T-helper 22 cell (primary cell): ENCODE data around the gene RAET1E.
"Not testable (repeated sequence)": the region's sequence is repeated elsewhere in the genome, so short reads cannot be mapped to it uniquely, and the experiment has no call there.

ENCODE experiments used
- DNase-seq: peaks from one replicate; pipeline ENCODE4 v3.0.0-alpha.2; 2020; ENCODE audit warnings: low read depth

RAET1E gene

DNA sequence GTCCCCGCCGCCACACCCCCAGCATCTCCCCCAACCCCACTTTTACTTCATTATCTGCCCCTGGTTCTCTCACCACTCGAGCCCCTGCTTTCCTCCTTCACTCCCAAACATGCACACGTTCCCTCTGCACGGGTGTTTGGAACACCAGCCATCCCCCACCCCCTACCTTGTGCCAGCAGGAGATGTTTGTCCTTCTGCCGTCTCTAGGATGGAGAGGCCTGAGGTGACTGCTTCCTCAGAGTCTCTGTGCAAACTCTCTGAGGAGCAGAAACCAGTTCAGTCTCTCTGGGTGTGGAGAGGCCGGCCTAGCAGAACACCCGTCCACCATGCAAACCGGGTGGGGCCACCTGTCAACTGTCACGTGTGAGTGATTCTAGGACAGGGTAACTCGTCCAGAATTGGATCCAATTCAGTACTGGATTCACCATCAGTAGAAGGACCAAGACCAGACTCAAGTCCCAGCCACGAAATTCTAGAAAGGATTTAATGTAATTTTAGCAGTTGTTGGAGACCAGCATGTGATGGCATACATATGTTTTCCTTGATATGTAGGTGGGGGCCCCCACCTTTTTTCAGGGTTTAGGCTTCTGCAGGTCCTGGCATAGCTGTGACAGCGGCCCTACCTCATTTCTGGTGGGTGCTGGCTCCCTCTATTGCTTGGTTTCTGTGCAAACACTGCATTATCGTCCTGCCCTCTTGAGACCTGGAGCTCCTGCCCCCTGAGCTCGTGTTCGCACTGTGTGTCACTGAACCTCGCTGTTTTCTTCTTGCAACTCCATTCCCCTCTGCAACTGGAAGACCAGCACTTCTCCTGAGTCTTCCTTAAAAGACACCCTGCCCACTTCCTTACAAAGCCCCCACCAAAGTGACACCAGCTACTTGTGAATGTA, at the start of gene RAET1E:
Gene RAET1E (minus strand): TSS at position 259 of the 890 bp plus-strand sequence. CDS start 7,212 bp downstream, outside the sequence.
- no peak for DNase-seq

DNA sequence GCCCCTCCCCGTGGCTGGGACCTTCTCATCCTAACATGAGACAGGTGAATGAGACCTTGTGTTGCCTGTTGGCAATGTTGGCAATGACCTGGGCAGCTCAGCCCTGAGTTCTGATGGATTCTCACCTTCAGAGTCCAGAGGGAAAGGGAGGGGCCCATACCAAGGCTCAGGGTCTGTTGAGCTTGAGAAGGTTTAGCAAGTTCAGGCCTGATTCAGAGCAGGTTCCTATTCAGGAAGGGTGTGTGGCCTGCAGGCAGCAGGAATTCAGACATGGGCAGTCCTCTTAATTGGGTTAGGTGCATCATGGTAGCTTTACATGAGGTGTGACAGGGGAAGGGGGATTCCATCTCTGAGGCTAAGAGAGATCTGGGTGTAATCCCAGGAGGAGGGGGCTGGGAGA, 49.6 kb upstream of the RAET1E start:
- not testable (repeated sequence) for DNase-seq

- DNase-seq: not testable (repeated sequence)
Observed at GRCh38 chr6:149946631-149947030, 48.7 kb upstream of the RAET1E start.

- DNase-seq: not testable (repeated sequence)
Observed at GRCh38 chr6:149945276-149945675, 47.4 kb upstream of the RAET1E start.

DNA sequence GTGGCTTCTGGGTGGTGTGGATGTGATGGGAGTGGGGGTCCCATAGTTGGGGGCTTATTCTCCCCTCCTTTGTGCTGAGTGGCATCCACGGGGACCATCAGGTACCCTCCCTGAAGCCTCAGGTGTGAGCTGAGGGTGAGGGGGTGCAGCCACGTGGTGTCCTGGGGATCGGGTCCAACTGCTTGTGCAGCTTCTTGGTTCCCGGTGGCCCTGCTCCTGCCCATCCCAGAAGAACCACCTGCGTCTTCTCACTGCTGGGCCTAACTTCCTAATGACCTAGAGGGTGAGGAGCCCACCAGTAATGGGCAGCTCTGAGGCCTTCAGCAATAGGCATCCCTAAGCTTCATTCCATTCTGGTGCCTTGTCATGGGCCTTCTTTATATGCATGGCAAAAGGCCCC, 45.4 kb upstream of the RAET1E start:
- not testable (repeated sequence) for DNase-seq

DNA sequence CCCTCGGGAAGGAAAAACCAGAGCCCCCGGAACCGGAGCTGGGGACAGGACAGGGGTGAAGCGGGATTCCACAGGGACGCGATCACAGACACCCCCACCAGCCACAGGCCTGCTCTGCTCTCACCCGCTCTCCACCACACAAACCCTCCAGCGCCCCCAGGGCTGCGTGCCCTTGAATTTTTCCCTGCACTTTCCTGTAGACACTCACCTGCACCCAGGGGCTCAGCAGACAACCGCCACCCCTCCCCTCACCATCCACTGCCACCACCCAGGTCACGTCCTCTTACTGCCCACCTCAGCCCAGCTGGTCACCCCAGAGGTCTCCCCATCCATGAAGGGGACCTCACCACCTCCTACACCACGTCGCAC, 44.5 kb upstream of the RAET1E start:
- no peak for DNase-seq

DNA sequence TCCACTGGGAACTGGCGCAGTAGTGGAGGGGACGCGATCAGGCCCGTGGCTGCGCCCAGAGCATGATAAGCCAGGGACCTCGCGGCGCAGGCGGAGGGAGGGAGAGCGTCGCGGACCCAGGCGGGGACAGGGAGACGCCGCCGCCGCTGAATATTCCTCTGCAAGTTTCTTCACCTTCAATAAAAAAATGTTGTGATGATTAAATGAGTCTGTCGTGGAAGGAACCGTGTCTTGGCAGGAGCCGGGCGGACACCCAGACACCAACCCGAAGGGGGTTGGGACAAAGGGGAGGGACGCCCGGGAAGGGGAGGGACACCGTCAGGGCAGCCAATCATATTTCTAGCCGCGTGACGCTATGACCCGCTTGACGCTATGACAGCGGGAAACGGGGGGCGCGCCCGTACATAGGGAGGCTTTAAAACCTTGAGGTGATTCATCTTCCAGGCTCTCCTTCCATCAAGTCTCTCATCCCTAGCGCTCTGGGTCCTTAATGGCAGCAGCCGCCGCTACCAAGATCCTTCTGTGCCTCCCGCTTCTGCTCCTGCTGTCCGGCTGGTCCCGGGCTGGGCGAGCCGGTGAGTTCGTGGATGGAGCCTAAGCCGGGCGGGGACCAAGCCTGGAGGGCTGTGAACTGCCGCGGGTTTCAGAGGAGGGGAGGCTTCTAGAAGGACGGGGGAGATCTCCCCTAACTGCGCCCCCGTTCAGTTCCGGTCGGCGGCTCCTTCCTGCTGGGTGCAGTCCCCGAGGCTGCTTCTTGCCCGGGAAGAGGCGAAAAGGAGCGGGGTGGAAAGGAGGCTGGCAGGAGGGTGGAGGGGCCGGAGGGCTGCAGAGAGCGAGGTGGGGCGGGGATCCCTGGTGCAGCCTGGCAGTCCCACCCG, 43.9 kb upstream of the RAET1E start, which contains the start of gene ULBP2:
Gene ULBP2 (plus strand): TSS at position 432 of the 878 bp plus-strand sequence. CDS start 59 bp downstream, at position 491.
- peak; percentile 89 for DNase-seq

DNA sequence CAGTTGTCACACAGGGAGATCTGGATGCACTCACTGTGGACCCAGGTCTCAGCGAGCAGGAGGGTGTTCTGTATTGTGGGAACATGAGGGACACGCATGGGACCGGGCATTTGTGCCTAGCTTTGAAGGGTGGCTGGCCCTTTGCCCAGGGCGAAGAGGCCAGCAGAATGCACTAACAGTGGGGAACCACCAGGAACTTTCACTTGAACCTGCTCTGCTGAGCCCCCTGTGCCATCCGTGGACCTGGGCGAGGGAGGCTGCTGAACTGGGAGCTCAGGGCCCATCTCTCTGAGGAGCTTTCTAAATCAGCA, 42.7 kb upstream of the RAET1E start:
- no peak for DNase-seq

DNA sequence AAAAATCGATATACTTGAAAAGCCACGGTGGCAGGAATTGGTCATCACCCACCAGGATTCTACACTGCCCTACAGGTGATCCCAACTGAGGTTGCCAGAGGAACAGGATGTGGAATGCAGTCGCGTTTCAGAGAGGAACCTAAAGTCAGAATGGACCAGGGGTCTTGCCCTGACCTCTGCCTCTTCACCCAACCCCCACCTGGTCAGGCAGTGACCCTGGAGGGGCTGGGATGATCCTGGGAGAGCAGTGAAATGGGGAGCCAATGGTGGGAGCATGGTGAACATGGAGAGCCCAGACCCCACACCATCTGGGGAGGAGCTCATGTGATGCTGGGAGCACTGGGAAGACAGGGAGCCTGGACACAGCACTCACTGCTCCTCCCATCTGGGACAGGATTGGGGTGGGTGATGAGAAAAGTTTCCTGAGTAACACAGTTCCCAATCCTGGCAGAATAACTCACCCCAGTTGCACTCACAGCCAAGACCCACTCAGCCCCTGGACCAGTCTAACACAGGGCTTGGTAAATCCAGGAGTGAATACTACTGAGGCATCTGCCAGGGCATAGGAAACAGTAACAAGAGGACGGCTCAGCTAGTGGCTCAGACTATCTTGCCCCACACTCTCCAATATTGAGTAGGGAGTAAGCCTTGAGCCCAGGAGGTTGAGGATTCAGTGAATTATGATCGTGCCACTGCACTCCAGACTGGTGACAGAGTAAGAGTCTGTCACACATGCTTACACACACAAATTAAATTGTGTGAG, 42.2 kb upstream of the RAET1E start:
- DNase-seq: no peak

DNA sequence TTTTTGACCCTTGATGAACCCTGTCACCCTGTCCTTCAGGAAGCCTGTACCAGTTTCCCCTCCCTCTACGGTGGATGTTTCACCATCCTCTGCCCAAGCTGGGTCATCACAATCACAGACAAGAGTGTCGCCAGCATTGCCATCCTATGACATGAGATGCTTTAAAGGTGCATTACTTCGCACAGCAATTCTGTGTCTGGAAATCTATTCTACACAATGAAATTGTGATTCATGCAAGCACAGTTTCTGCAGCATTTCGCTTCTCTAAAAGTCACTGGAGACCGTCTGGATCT, 41.4 kb upstream of the RAET1E start:
- no peak for DNase-seq

DNA sequence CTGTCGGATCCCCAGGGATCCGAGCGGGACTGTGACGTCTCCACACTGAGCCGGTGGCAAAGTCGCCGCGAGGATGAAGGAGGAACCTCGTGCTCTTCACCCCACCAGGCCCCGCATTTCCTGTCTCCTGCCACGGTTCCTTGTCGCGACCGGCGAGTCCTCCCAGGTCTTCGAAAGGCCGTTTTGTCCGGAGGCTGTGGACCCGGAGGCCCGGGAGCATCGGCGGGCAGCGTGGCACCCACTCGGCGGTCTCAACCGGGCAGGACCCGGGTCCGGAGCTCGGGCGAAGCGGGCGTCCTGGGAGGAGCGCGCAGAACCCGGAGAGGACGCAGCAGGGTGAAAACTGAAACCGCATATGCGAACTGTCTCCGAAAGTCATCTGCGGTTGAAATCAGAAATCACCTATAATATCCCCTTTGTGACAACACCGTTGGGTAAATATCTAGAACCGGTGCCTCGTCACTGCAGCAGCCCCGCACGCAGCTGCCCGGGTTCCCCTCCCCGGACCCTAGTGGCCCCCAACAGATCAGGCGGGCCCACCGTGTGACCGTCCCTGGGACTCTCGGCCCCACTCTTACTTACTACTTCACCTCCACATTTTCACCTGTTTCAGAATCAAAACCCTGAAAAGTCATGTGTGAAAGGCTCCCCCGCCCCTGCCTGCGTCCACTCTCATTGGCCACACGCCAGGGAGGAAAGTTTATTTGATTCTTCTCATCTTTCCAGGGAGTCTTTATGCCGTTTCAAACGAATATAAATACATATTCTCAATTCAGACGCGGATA, 40.9 kb upstream of the RAET1E start:
- peak; percentile 45 for DNase-seq

- DNase-seq: not testable (repeated sequence)
Observed at GRCh38 chr6:149938013-149938570, 40.2 kb upstream of the RAET1E start.

DNA sequence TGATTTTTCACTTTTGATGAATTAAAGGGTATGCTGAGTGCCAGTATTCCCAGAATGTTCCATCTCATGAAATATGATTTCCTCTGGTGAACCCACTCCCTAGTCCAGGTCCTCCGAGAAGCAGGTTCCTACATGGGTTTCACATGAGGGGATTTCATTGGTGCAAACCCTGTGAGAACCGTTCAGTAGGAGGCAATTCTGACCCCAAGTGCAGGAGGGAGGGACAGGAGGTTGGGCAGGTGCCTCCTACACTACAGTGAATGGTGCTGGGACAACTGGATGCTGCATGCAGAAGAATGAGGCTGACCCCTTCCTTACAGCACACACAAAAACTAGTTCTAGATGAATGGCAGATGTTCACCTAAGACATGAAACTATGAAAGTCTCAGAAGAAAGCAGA, 38.8 kb upstream of the RAET1E start:
- DNase-seq: no peak

DNA sequence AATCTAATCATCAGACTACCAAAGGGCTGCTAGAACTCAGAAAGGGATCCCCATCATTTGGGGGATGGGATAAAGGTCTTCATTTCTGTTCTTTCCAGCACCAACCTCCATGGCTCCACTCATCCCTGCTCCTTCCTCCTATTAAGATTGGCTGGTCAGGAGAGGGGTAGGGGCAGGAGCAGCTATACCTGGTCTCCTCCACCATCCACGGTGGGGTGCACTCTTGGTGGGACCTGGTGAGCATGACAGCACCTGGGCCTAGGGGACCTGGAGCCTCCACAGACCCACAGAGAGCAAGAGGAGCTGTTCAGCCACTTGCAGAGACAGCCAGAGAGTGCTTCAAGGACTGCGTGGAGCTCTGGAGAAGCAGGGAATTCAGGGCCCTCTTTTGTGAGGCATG, 37.8 kb upstream of the RAET1E start:
- DNase-seq: no peak

GRCh38 chr6:149935246-149935645, 37.3 kb upstream of the RAET1E start:
- no peak for DNase-seq

- DNase-seq: no peak
Observed at GRCh38 chr6:149934249-149935156, 36.6 kb upstream of the RAET1E start.

DNA sequence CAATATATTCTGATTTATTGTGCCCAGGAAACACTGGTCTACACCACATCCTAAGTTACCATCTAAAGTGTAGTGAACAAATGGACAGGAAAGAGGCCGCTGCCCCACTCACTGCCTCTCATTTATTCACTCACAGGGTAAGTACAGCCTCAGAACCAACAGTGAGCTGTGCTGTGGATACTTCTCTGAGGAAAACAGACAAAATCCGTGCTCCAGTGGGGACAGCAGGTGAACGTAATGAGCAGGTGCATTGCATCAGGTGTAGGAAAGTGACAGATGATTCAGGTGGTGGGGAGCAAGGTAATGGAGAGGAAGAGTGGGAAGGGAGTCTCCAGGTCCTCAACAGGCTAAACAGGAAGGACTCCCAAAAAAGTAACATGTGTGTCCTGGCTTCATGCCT, 35.5 kb upstream of the RAET1E start:
- no peak for DNase-seq

DNA sequence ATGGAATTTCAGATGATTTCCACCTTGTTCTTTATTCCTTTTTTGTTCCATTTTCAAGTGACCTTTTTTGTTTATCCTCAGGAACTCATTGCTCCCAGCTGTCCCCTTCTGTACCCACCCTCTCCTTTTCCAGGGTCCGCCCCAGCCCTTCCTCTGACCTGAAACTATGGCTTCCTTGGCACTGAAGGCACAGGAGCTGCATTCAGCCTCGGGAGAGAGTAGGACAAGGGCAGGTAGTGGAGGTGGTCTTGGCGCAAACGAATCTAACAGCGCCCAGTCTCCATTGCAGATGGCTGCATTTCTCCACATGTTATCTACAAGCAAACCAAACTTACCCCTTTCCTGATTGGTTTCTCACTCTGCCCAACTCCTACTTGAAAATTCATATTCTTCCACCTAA, 35.1 kb upstream of the RAET1E start:
- no peak for DNase-seq

- no peak for DNase-seq
Observed at GRCh38 chr6:149931501-149931900, 33.6 kb upstream of the RAET1E start.

DNA sequence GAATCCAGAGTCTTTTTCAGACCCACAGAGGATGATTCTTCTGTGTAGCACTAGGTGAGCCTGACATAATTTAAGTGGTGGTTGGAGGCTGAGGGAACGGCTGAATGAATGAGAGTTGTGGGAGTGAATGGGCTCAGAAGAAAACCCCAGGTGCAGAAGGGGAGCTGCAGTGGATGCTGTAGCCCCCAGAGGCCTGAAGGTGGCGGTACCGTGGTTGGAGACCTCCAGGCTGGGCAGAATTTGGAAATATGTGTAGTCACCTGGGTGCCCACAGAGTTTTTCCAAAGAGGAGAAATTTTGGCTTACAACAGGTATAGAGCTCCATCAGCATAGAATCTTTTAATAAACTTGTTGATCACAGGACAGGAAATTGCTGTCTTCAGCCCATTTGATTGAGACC, 31.5 kb upstream of the RAET1E start:
- DNase-seq: no peak
